Esophagus muscularis mucosa (tissue), 4 donors: ENCODE data around the gene OGDHL.

ENCODE experiments used
- EP300 ChIP-seq: sonication (generic); formaldehyde crosslinking; IDR thresholded peaks from one replicate; pipeline ENCODE4 v1.6.1; 2017; ENCODE audit warnings: antibody characterized with exemption
- POLR2A ChIP-seq: fragments of 450-650 bp; IDR thresholded peaks from one replicate; pipeline ENCODE4 v1.6.1; 2017; ENCODE audit warnings: antibody characterized with exemption, moderate library complexity, mild to moderate bottlenecking, low read depth
- POLR2AphosphoS5 ChIP-seq, 2 donors: sonication (generic); formaldehyde crosslinking; IDR thresholded peaks; one replicate each; pipeline ENCODE4 v1.6.1; 2017; ENCODE audit warnings: antibody characterized with exemption in 2 of 2
- TF ChIP-seq, protein P1 (sequence below), 3 experiments: fragments of 200-600 bp in 2 of 3; fragments of 450-650 bp in 1 of 3; sonication (generic) in 2 of 3; IDR thresholded peaks; one replicate each; pipeline ENCODE4 v1.5.1; 2017 to 2019; ENCODE audit warnings: antibody characterized with exemption in 3 of 3, mild to moderate bottlenecking in 2 of 3, moderate library complexity in 1 of 3

GRCh38 chr10:49740346-49741107 is 21.6 kb downstream of the OGDHL start:
- TF ChIP-seq, protein P1, sequence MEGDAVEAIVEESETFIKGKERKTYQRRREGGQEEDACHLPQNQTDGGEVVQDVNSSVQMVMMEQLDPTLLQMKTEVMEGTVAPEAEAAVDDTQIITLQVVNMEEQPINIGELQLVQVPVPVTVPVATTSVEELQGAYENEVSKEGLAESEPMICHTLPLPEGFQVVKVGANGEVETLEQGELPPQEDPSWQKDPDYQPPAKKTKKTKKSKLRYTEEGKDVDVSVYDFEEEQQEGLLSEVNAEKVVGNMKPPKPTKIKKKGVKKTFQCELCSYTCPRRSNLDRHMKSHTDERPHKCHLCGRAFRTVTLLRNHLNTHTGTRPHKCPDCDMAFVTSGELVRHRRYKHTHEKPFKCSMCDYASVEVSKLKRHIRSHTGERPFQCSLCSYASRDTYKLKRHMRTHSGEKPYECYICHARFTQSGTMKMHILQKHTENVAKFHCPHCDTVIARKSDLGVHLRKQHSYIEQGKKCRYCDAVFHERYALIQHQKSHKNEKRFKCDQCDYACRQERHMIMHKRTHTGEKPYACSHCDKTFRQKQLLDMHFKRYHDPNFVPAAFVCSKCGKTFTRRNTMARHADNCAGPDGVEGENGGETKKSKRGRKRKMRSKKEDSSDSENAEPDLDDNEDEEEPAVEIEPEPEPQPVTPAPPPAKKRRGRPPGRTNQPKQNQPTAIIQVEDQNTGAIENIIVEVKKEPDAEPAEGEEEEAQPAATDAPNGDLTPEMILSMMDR (IDR thresholded peaks at IDR 0.05), result no peak
- TF ChIP-seq POLR2A (no peak), POLR2AphosphoS5 (IDR thresholded peaks at IDR 0.05) (no peak), EP300 (no peak)
